Mesangial cell (primary cell): ENCODE results near the gene SPACA5B. TPM values are rescaled to one million over a fixed set of nuclear protein-coding genes. Genes with fewer than 3 reads are reported as not detected.

Experiments used
- total RNA-seq: library from RNA; depleted of rRNA; stranded (reverse); fragments of >200 nt; gene quantifications from 2 replicates; pipeline ENCODE4 v1.2.3, GENCODE V29; 2015

SPACA5B gene
- not detected in 2 replicates for total RNA-seq

GRCh38 chrX:48130326-48130725 lies at the start of gene SPACA5B:
Gene SPACA5B, plus strand, starts transcription at chrX:48130626. Its CDS starts 62 bp downstream, at chrX:48130688.

Other genes starting within 250 kb of the SPACA5B start
- gene ZNF182, start 126.6 kb upstream of the SPACA5B start, total RNA-seq = 1.6 and 2.3 TPM in 2 replicates
- not detected in 2 replicates for gene SPACA5, start 123.6 kb upstream of the SPACA5B start, total RNA-seq
- 0.33 and 1.0 TPM in 2 replicates for gene ZNF630, start 59.0 kb upstream of the SPACA5B start, total RNA-seq
- gene SSX5, start 66.2 kb downstream of the SPACA5B start, total RNA-seq = not detected in 2 replicates
- gene SSX1, start 124.8 kb downstream of the SPACA5B start, total RNA-seq = not detected in 2 replicates
- not detected in 2 replicates for gene SSX3, start 226.1 kb downstream of the SPACA5B start, total RNA-seq